Chondrocyte (in vitro differentiated cells): Measurements from ENCODE around the gene CD99. TPM values are rescaled to one million over a fixed set of nuclear protein-coding genes. Genes with fewer than 3 reads are reported as not detected.

Experiments used
- DNase-seq: peaks from one replicate; pipeline ENCODE4 v3.0.0; 2021; ENCODE audit warnings: mixed read lengths, low spot score
- H3K27ac Mint-ChIP-seq: one replicate; pipeline ENCODE4 v1.8.0; 2021; ENCODE audit warnings: mild to moderate bottlenecking, moderate library complexity, mixed read lengths; ENCODE audit not compliant: unreplicated experiment
- H3K27me3 Mint-ChIP-seq: 2 replicates; pipeline ENCODE4 v1.8.0; 2021; ENCODE audit warnings: low read depth, mixed read lengths
- H3K36me3 Mint-ChIP-seq: 2 replicates; pipeline ENCODE4 v1.8.0; 2021; ENCODE audit warnings: low read depth, mixed read lengths
- H3K4me1 Mint-ChIP-seq: 2 replicates; pipeline ENCODE4 v1.8.0; 2021; ENCODE audit warnings: low read depth, mild to moderate bottlenecking, mixed read lengths
- H3K4me3 Mint-ChIP-seq: one replicate; pipeline ENCODE4 v1.8.0; 2021; ENCODE audit warnings: mild to moderate bottlenecking, moderate library complexity, mixed read lengths; ENCODE audit not compliant: unreplicated experiment
- H3K9me3 Mint-ChIP-seq: 2 replicates; pipeline ENCODE4 v1.8.0; 2021; ENCODE audit warnings: low read depth, mixed read lengths
- CTCF ChIP-seq: fragments of 200-600 bp; sonication (generic); IDR thresholded peaks from 2 replicates; pipeline ENCODE4 v1.5.0; 2021; ENCODE audit warnings: antibody characterized with exemption, mild to moderate bottlenecking, moderate library complexity
- total RNA-seq: library from RNA; stranded (reverse); gene quantifications from 3 replicates; pipeline ENCODE4 v1.2.1, GENCODE V29; 2021

Gene CD99
- total RNA-seq, 1 donor from 2014 or later: 570 TPM

GRCh38 chrX:2676794-2677675 lies 14.1 kb upstream of the CD99 start:
- Mint-ChIP-seq H3K4me3 (no peak overlapping the region), H3K36me3 (no peaks in the 10 kb centered on the region), H3K27me3 (no peaks in the 10 kb centered on the region), H3K27ac (peak overlapping the region; percentile 77), H3K9me3 (no peaks in the 10 kb centered on the region), H3K4me1 (peaks cover 28% of the 10 kb centered on the region)
- no peak for DNase-seq
- no peak for TF ChIP-seq CTCF

GRCh38 chrX:2677764-2678163 lies 13.3 kb upstream of the CD99 start:
- DNase-seq: peak; percentile 96
- peak overlapping the region; percentile 77 for H3K27ac Mint-ChIP-seq

GRCh38 chrX:2678583-2678982 lies 12.5 kb upstream of the CD99 start:
- H3K27me3 Mint-ChIP-seq: no peaks in the 10 kb centered on the region
- no peaks in the 10 kb centered on the region for H3K9me3 Mint-ChIP-seq
- H3K36me3 Mint-ChIP-seq: no peaks in the 10 kb centered on the region
- H3K27ac Mint-ChIP-seq: peak overlapping the region; percentile 82
- peaks cover 28% of the 10 kb centered on the region for H3K4me1 Mint-ChIP-seq
- TF ChIP-seq CTCF: no peak
- no peak for DNase-seq
- H3K4me3 Mint-ChIP-seq: no peak overlapping the region

More at GRCh38 chrX:2677764-2678163, 13.3 kb upstream of the CD99 start:
- no peak for TF ChIP-seq CTCF
- H3K36me3 Mint-ChIP-seq: no peaks in the 10 kb centered on the region
- H3K27me3 Mint-ChIP-seq: no peaks in the 10 kb centered on the region
- H3K9me3 Mint-ChIP-seq: no peaks in the 10 kb centered on the region
- H3K4me3 Mint-ChIP-seq: peak overlapping the region; percentile 6
- H3K4me1 Mint-ChIP-seq: peaks cover 28% of the 10 kb centered on the region

GRCh38 chrX:2679534-2680485 lies 11.3 kb upstream of the CD99 start:
- Mint-ChIP-seq H3K27me3 (no peaks in the 10 kb centered on the region), H3K27ac (no peak overlapping the region), H3K4me3 (no peak overlapping the region), H3K9me3 (no peaks in the 10 kb centered on the region), H3K4me1 (peaks cover 28% of the 10 kb centered on the region), H3K36me3 (no peaks in the 10 kb centered on the region)
- TF ChIP-seq CTCF: no peak
- no peak for DNase-seq
